MM.1S (cell line): ENCODE data around the gene PRPH2.
"Not testable (repeated sequence)": the region's sequence is repeated elsewhere in the genome, so short reads cannot be mapped to it uniquely, and the experiment has no call there.

Experiments
- DNase-seq: peaks from one replicate; pipeline ENCODE4 v3.0.0-alpha.2; 2015
- H2AFZ ChIP-seq: fragments of 300-600 bp; sonication (generic); 2 replicates; pipeline ENCODE4 v1.6.0; 2016; ENCODE audit warnings: antibody characterized with exemption, low read length
- H3F3A ChIP-seq: fragments of 300-600 bp; sonication (generic); 2 replicates; pipeline ENCODE4 v1.6.1; 2016; ENCODE audit warnings: mild to moderate bottlenecking, antibody characterized with exemption, low read length, moderate library complexity, mixed read lengths; ENCODE audit not compliant: insufficient read depth
- H3K27ac ChIP-seq: fragments of 300-600 bp; sonication (generic); 2 replicates; pipeline ENCODE4 v1.5.1; 2016; ENCODE audit warnings: mild to moderate bottlenecking, low read length
- H3K27me3 ChIP-seq: fragments of 300-600 bp; sonication (generic); replicated peaks from 2 replicates; pipeline ENCODE4 v1.6.0; 2016; ENCODE audit warnings: low read length; ENCODE audit not compliant: insufficient read depth
- H3K36me3 ChIP-seq: fragments of 300-600 bp; sonication (generic); replicated peaks from 2 replicates; pipeline ENCODE4 v1.6.1; 2016; ENCODE audit warnings: mild to moderate bottlenecking, low read length, mixed read lengths; ENCODE audit not compliant: insufficient read depth
- H3K4me1 ChIP-seq: fragments of 300-600 bp; sonication (generic); 2 replicates; pipeline ENCODE4 v1.6.1; 2016; ENCODE audit warnings: low read length, mixed read lengths
- H3K4me2 ChIP-seq: fragments of 300-600 bp; sonication (generic); 2 replicates; pipeline ENCODE4 v1.6.0; 2016; ENCODE audit warnings: low read depth, low read length
- H3K4me3 ChIP-seq: fragments of 300-600 bp; sonication (generic); 2 replicates; pipeline ENCODE4 v1.5.1; 2016; ENCODE audit warnings: low read length, mixed read lengths
- H3K79me2 ChIP-seq: fragments of 300-600 bp; sonication (generic); 2 replicates; pipeline ENCODE4 v1.6.1; 2016; ENCODE audit warnings: mixed run types, low read length, mixed read lengths
- H3K9ac ChIP-seq: fragments of 300-600 bp; sonication (generic); 2 replicates; pipeline ENCODE4 v1.6.1; 2016; ENCODE audit warnings: low read length, mixed read lengths
- H3K9me2 ChIP-seq: fragments of 300-600 bp; sonication (generic); replicated peaks from 2 replicates; pipeline ENCODE4 v1.6.1; 2016; ENCODE audit warnings: mild to moderate bottlenecking, low read length, mixed read lengths; ENCODE audit not compliant: insufficient read depth
- H3K9me3 ChIP-seq: fragments of 300-600 bp; sonication (generic); replicated peaks from 2 replicates; pipeline ENCODE4 v1.6.1; 2016; ENCODE audit warnings: mild to moderate bottlenecking, low read length, mixed read lengths; ENCODE audit not compliant: insufficient read depth
- H4K20me1 ChIP-seq: fragments of 300-600 bp; sonication (generic); 2 replicates; pipeline ENCODE4 v1.6.1; 2016; ENCODE audit warnings: mild to moderate bottlenecking, low read length, moderate library complexity, mixed read lengths; ENCODE audit not compliant: insufficient read depth
- EZH2 ChIP-seq: fragments of 300-600 bp; sonication (generic); optimal IDR thresholded peaks from 2 replicates; pipeline ENCODE3; 2017; ENCODE audit warnings: low read depth, mild to moderate bottlenecking, antibody characterized with exemption, low read length, mixed read lengths
- EZH2phosphoT487 ChIP-seq: fragments of 300-600 bp; sonication (generic); IDR thresholded peaks from 2 replicates; pipeline ENCODE4 v1.6.1; 2018; ENCODE audit warnings: antibody characterized with exemption, low read length
- TF ChIP-seq, protein P1 (sequence below): fragments of 300-600 bp; sonication (generic); IDR thresholded peaks from 2 replicates; pipeline ENCODE4 v1.5.1; 2016; ENCODE audit warnings: antibody characterized with exemption, low read length, mixed read lengths

The PRPH2 gene

DNA sequence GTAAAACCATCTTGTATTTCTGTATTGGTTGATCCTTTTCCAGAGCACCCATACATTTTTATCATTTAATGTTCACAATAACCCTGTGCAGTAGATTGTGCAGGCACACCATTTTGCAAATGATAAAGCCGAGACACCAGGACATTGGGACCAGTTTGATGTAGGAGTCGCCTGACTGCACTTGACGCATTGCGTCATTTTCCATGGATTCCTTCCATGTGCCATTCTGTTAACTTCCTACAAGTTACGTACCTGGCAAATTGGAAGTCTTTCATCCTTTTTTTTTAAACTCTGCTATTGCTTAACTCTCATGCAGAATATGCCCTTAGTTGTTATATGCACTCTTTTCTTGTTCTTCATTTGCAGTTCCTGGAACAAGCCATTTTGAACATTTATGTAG is 43.0 kb downstream of the PRPH2 start:
- Histone ChIP-seq H3K4me1 (no peaks in the 10 kb centered on the region), H3K79me2 (no peaks in the 10 kb centered on the region), H2AFZ (no peak overlapping the region), H3K4me3 (no peak overlapping the region), H3K36me3 (no peaks in the 10 kb centered on the region; the same call in 1 of the 2 replicates), H3K9ac (no peak overlapping the region), H3K4me2 (no peak overlapping the region), H4K20me1 (no peaks in the 10 kb centered on the region), H3F3A (no peaks in the 10 kb centered on the region), H3K9me2 (no peaks in the 10 kb centered on the region), H3K9me3 (no peaks in the 10 kb centered on the region), H3K27ac (no peak overlapping the region), H3K27me3 (no peaks in the 10 kb centered on the region)
- TF ChIP-seq, protein P1, sequence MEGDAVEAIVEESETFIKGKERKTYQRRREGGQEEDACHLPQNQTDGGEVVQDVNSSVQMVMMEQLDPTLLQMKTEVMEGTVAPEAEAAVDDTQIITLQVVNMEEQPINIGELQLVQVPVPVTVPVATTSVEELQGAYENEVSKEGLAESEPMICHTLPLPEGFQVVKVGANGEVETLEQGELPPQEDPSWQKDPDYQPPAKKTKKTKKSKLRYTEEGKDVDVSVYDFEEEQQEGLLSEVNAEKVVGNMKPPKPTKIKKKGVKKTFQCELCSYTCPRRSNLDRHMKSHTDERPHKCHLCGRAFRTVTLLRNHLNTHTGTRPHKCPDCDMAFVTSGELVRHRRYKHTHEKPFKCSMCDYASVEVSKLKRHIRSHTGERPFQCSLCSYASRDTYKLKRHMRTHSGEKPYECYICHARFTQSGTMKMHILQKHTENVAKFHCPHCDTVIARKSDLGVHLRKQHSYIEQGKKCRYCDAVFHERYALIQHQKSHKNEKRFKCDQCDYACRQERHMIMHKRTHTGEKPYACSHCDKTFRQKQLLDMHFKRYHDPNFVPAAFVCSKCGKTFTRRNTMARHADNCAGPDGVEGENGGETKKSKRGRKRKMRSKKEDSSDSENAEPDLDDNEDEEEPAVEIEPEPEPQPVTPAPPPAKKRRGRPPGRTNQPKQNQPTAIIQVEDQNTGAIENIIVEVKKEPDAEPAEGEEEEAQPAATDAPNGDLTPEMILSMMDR, result no peak
- TF ChIP-seq EZH2phosphoT487, result no peak
- no peak for TF ChIP-seq EZH2
- DNase-seq, result no peak

DNA sequence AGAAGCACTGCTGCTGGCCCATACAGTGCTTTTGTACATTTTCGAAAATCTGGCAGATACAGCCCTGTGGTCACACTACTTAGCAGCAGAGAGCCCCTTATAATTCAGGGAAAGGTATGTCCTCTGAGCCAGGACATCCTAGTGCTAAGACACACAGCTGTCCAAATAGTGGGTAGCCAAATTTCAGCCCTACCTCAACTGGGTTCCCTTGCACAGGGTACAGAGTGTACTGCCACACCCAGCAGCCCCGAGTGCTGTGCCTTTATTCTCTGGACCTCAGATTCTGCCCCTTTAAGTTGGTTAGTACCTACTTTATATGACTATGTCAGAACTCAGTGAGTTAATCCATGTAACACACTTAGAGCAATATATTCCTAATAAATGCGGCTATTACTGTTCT is 47.6 kb downstream of the PRPH2 start:
- Histone ChIP-seq H3F3A (no peaks in the 10 kb centered on the region), H3K79me2 (no peaks in the 10 kb centered on the region), H3K27ac (no peak overlapping the region), H3K27me3 (no peaks in the 10 kb centered on the region), H3K4me2 (no peak overlapping the region), H3K36me3 (peaks cover 7% of the 10 kb centered on the region), H3K4me1 (no peaks in the 10 kb centered on the region), H4K20me1 (no peaks in the 10 kb centered on the region), H2AFZ (no peak overlapping the region), H3K9me2 (no peaks in the 10 kb centered on the region), H3K9ac (no peak overlapping the region), H3K4me3 (no peak overlapping the region), H3K9me3 (no peaks in the 10 kb centered on the region)
- no peak for DNase-seq
- TF ChIP-seq, protein P1, result no peak
- TF ChIP-seq EZH2phosphoT487 (no peak), EZH2 (no peak)

DNA sequence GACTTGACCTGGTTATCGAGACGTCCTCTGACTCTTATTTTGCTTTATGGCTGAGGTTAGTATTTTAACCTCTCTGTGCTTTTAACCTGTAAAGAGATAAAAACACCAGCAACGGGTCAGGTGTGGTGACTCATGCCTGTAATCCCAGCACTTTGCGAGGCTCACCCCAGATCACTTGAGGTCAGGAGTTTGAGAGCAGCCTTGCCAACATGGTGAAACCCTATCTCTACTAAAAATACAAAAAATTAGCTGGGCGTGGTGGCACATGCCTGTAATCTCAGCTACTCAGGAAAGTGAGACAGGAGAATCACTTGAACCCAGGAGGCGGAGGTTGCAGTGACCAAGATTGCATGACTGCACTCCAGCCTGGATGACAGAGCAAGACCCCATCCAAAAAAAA is 48.0 kb downstream of the PRPH2 start:
- not testable (repeated sequence) for H3K9me2 ChIP-seq, H3K4me1 ChIP-seq, H3K36me3 ChIP-seq, DNase-seq, H3K79me2 ChIP-seq, H3K4me3 ChIP-seq, H3K4me2 ChIP-seq, H3K9ac ChIP-seq, H3F3A ChIP-seq, H3K9me3 ChIP-seq, H3K27me3 ChIP-seq, H3K27ac ChIP-seq, H4K20me1 ChIP-seq, H2AFZ ChIP-seq

DNA sequence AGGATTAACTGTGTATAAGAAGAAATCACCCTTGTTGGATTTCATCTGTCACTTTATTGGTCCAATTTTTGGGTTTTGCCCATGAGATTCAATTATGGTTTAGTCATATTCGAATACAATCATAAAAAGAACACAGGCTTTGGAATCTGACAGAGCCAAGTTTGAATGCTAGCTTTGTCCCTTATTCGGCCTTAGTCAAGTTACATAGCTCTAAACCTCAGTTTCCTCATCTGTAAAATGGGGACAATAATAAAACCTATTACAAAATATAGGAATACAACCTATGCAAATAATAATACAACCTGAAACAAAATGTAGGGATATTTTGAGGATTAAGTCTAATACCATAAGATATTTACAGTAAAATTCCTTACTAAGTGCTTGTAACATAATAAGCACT is 57.7 kb downstream of the PRPH2 start:
- H3K9me2 ChIP-seq, result no peaks in the 10 kb centered on the region
- peaks cover 3% of the 10 kb centered on the region; the same call in 1 of the 2 replicates for H3F3A ChIP-seq
- no peaks in the 10 kb centered on the region for H3K79me2 ChIP-seq
- no peak overlapping the region for H3K4me2 ChIP-seq
- H3K4me3 ChIP-seq, result no peak overlapping the region
- DNase-seq, result no peak
- no peak overlapping the region for H2AFZ ChIP-seq
- H3K27ac ChIP-seq, result no peak overlapping the region
- no peaks in the 10 kb centered on the region for H4K20me1 ChIP-seq
- no peaks in the 10 kb centered on the region for H3K36me3 ChIP-seq
- no peaks in the 10 kb centered on the region for H3K9me3 ChIP-seq
- TF ChIP-seq EZH2, result no peak
- no peak for TF ChIP-seq EZH2phosphoT487
- TF ChIP-seq, protein P1, result no peak
- H3K4me1 ChIP-seq, result no peaks in the 10 kb centered on the region
- no peak overlapping the region for H3K9ac ChIP-seq
- H3K27me3 ChIP-seq, result no peaks in the 10 kb centered on the region
